DMS 273 (cell line): Measurements from ENCODE around the gene CFAP300.

Source experiments
- DNase-seq: peaks from one replicate; lab custom pipeline; 2025; ENCODE audit not compliant: unreplicated experiment; lab: John Stamatoyannopoulos, UW

Gene CFAP300

DNA sequence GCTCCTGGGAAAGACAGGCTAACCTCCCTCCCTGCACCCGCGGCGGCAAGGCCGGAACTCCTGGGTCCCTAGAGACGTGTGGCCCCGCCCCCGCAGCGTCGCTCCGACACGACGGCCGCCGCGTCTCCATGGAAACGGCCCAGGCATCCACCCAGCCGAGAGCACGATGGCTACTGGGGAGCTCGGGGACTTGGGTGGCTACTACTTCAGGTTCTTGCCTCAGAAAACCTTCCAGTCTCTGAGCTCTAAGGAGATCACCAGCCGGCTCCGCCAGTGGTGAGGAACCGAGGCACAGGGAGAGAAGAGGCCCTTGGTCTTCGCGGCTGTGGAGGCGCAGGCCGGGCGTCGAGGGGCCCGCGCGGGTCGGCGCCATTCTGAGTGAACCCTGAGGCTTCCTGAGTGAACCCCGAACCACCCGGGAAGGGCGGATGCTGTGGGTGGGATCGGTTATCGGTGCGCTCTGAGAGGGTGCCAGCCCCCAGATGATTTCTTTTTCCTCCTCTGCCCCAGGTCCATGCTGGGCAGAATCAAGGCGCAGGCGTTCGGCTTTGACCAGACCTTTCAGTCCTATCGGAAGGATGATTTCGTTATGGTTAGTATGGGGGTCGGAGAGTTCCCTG, at the start of gene CFAP300:
CFAP300 (plus strand) TSS at position 133 of the 620 bp plus-strand sequence; CDS start at position 167, 34 bp downstream.
- DNase-seq, result peak; percentile 49

DNA sequence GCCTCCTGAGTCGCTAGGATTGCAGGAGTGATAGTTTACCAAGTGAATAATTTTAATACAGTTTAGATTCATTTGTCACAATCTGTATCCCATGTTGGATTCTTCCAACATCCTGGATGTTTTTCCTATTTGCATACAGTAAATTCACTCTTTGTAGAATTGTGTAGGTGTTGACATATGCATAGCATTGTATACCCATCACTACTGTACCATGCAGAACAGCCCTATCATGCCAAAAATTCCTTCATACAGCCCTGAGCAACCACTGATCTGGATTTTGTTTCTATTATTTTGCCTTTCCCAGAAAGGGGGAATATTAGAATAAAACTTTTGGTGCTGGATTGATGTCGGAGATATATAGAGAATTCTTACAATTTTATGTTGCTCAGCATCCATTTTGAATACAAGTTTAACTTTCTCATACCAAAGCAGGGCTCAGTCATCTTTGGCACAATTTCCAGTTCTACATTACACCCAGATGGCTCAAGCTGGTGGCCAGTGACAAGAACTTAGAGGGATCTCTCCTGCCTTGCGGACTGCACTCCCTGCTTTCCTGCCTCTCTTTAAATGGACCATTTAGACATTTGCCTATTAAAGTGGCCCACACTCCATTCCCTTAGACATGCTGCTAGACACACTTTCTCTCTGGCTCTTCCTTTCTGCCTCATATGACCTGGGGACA, 45.4 kb upstream of the CFAP300 start:
- no peak for DNase-seq

DNA sequence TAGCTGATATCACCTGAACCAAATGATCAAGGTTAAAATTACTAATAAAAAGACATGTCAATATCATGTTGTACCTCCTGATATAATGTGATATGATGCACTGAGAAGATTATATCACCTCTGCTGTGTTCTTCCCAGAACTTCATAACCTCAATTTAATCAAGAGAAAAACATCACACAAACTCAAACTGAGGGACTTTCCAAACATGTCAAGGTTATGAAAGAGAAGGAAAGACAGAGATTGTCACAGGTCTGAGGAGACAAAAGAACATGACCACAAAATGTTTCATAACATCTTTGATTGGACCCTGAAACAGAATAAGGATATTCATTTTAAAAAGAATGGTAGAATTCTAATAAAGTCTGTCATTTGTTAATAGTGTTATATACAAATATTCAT, 43.0 kb upstream of the CFAP300 start:
- no peak for DNase-seq

DNA sequence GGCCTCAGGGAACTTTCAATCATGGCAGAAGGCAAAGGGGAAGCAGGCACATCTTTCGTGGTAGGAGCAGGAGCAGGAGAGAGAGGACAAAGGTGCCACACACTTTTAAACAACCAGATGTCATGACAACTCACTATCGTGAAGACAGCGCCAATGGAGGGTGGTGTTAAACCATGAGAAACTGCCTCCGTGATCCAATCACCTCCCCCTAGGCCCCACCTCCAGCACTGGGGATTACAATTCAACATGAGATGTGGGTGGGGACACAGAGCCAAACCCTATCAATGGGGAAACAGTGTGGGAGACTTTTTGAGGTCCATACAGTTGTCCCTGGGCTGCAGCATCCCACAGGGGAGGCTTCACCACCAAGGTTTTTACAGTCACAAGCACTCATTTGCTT, 41.9 kb upstream of the CFAP300 start:
- DNase-seq, result no peak

DNA sequence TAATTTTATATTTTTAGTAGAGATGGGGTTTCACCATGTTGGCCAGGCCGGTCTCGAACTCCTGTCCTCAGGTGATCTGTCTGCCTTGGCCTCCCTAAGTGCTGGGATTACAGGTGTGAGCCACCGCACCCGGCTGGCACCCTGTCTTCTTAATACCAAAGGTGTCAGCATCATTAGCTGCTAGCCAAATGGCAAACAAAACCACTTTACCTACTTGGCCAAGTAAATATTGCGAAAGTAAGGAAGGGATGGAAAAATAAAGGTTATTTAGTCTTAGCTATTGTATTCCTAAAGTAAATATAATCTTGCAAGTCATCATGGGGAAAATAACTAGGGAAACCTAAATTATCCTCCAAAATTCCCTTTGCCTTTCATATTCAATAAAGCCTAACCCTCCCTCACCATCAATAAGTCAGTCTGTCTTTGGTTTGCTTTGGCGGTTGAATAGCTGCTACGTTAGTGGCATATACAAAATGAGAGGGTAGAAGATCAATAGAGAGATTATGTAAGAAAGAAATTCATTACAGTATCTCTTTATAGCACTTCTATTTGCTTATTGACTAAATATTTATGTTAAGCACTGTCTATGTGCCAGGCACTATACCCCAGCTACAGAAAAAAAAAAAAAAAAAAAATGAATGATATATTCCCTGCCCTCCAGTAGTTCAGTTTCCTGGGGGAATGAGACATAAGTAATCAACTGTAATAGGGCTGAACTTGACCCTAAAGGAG, 40.2 kb upstream of the CFAP300 start:
- no peak for DNase-seq

DNA sequence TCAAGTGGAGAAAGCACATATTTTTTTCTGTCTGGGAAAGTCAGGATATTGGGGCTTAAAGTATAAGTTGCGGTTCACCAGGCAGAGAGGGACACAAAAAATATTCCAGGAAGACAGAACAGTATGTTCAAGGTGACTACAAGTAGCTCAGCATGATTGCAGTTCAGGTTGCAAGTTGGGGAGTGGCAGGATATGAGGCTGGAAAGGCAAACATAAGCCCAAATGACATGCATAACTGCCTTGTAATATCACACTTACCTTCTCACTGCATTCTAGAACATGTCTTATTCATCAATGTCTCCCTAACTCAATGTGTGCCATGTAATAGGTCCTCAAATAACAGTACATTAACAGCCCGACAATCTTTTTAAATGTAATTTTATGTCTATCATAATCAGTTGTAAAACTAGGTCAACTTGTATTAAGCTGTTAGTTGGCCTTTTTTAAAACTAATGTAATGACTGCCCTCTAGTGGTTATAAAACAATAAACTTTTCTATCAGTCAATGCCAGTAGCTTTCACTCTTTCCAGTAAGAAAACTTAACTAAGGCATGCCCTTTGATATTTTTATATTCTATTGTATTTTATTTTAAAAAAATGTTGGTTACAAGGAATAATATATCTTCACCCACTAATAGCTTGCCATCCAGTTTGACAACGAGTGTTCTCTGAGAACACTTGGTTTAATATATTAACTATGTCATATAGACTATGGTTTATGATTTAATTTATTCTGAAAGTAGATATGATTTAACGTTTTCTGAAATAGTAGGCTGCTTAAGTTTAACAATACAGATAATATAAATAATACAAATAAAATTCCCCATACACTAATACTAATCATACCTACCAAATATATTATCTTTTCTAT, 39.4 kb upstream of the CFAP300 start:
- DNase-seq, result peak; percentile 53

DNA sequence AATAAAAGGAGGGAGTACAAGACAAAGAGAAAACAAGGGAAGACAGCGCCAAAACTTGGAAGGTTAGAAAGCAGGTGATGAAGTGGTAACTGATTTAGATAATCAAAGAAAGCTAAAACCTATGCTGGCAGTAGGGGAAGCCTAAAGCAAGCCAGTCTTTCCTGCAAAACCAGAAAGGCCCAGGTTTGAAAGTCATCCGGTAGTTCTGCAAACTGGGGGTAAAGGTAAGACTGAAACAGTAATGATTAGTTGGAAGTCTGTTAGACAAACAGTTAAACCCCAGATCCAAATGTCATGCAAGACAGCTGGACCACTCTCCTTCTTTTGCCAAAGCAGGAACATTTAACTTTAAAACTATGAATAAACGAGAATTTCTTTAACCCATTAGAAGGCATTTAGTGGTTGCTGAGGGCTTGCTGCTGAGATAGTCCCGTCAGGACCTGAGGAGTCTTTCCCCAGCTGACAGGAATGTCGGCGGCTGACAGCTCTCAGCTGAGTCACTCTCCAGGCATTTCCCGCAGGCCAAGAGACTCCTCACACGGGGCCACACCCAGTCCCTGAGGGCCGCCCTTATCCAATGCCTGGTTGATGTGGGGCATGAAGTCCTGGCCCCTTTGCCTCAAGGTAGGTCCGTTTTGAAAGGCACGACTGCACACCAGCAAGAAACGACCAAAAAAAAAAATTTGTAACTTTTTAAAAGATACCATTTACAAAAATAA, 36.3 kb upstream of the CFAP300 start:
- no peak for DNase-seq

DNA sequence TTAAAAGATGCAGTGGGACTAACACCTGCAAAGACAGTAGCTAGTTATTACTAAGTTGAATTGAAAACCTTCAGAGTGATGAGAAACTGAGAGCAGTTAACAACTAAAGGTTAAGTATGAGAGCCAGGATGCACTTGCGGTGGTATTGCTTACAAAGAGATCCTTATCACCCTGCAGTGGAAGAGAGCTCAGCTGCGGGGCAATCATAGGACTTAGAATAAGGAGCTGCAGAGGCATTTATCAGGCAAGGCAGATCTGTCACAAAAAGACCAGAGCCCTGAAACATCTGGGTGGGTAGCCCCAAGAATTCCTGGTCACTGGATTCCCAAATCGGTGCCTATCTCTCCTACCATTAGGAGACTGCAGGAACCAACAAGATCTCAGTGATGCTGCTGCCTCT, 34.3 kb upstream of the CFAP300 start:
- DNase-seq, result no peak

DNA sequence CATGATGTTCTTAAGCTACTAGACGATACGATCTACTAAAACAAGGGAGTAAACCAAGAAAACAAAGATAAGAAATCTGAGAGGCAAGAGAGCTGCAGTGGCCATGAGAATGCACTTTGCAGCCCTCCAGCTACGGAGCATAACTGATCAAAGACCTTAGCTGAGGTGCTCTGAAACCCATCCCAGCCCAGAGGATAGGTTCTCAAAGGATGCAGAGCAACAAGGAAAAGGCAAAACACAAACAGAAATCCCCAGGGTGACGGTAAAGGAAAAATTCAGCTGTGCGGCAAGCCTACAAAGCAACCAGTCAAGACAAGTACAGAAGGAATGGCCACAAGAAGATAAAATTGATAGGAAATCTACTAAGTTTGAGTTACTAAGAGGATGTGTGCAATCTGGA, 32.5 kb upstream of the CFAP300 start:
- no peak for DNase-seq

DNA sequence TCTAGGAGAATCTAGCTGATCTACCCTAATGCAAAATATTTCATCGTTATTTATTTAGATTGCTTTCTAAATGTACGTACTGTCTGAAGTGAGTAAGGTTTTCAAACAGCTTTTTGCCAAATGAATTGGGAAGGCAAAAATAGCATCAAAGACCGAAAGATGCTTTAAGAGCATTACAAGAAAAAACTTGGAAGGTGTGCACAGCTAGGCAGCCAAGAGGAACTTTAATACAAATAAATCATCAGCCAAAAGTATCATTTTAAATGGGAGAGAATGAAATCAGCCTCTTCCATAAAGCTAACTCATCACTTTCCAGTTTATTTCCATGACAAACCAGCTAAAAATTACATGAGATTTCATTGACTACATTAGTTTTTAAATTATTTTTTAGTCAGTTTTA, 30.2 kb upstream of the CFAP300 start:
- DNase-seq, result no peak

DNA sequence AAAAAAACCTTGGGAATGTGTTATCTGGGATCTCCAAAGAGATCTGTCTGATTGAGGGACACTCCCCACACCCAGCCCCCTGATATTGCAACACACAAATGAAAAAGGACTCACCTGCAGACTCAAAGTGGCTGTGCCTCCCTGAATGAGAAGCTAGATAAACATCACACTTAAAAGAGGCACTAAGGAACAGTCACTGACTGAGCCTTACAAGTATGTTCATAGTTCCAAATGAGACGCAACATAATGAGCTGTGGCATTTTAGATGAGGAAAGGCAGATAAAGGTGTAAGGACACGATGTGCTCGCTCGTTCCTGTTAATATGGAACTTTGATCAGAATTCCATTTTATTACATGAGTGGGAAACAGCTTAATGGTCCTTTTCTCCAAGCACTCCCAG, 21.0 kb upstream of the CFAP300 start:
- DNase-seq, result no peak

DNA sequence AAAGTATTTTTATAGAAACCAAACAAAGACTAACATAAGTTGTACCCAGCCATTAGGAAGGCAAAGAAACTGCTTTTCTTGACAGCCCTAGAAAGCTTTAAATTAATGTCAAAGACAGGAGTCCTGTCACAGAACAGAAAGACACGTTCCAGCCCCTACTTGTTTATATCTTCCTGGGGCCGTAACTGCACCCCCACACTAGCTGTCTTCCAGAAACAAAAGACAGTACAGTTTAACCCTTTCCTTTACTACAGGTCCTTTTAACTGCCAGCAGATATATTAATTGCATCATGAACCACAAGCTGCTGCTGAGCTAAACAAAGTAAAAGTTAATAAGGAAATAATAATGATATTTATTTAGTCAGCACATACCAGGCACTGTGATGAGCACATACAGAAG, 20.3 kb upstream of the CFAP300 start:
- no peak for DNase-seq

DNA sequence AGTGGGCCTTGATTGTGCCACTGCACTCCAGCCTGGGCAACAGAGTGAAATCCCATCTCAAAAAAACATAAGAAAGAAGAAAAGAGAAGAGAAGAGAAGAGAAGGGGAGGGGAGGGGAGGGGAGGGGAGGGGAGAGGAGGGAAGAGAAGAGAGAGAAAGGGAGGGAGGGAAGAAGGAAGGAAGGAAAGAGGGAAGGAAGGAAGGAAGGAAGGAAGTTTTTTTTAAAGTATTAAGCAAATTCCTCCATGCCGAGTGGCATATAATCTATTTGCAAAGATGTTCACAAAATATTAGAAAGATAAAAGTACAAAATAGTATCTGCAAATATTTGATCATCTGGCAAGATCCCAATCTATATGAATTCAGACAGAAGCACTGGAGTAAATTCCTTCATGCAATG, 10.5 kb upstream of the CFAP300 start:
- no peak for DNase-seq

DNA sequence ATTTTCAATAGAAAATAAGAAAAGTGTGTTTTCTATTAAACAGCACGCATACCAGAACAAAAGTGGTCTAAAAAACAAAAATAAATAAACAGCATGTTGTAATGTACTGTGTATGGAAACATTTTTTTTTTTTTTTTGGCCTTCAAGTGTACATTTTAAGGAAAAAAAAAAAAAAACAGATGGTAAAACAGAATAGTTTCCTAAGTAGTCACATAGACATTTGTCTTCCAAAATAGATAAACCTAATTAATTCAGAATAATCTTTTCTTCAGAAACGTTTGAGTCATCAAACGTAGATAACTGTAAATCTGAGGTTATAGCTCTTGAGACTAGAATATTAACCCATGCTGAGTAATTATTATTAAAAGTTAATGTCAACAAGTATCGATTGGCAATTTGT, 396 bp upstream of the CFAP300 start:
- DNase-seq, result no peak

DNA sequence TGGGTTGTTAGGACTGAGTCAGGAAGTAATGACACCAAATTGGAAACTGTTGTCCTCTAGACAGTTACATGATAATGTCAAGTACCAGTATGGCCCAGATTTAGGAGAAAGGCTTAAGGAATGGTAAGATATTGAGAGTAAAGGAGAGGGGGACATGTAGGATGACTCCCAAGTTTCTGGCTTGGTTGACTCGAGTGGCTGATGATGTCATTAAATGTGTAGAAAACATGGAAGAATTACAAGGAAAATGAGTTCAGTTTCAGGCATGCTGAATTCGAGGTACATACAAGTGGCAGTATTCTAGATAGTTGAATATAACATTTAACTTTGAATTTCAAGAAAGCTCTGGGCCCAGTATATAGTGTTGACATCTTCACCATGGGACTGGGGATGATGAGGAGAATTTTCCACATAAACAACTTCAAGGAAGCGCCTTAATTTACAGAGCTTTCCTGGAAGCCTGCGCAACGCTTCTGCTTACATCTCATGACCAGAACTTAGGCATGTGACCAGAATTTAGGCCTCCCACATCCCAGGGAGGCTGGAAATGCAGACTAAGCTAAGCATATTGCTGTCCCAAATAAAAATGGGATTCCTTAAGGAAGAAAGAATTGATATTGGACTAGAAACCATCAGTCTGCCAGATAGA, 3.8 kb downstream of the CFAP300 start:
- no peak for DNase-seq

DNA sequence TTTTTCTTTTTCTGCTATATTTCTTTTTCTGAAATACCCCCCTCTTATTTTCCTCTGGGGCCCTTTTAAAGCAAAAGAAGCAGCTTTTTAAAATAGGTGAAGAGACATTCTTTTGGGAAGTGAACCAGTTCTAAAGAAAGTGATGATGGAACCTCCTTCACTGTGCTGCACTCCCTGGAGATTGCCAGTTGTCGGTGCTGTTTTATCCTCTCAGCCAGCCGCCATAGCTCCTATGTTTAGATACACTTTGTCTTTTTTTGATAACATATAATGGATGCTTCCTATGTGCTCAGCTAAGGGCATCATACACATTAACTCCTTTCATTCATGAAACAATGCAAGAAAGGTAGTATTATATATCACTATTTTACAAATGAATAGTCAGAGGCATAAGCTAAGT, 14.0 kb downstream of the CFAP300 start:
- DNase-seq, result no peak

DNA sequence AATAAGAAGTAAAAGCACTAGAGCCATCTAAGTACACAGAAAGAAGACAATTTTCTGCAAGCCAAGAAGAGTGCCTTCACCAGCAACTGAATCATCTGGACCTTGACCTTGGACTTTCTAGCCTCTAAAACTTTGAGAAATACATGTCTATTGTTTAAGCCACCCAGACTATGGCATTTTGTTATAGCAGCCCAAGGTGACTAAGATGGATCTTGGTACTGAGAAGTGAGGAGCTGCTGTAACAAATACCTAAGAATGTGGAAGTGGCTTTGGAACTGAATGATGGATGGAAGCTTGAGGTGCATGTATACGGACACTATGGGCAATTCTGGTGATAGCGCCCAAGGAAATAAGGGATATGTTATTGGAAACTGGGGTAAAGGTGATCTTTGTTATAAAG, 14.9 kb downstream of the CFAP300 start:
- no peak for DNase-seq

DNA sequence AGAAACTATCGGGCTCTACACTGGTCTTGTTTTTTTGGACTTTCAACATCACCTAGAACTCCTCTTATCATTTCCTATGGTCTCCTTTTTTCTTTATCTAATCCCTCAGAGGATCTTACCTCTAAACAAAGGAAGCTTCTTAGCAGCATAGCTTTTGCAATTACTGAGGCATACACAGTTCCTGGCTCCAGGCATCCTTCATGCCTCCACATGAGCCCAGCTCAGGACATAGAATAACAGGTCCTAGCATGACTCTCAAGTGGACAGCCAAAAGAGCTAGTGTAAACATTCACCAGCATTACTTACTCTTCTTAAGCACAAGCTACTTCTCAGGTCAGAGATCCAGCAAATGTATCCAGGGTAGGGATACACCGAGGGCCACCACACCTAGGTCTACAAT, 17.1 kb downstream of the CFAP300 start:
- DNase-seq, result no peak

DNA sequence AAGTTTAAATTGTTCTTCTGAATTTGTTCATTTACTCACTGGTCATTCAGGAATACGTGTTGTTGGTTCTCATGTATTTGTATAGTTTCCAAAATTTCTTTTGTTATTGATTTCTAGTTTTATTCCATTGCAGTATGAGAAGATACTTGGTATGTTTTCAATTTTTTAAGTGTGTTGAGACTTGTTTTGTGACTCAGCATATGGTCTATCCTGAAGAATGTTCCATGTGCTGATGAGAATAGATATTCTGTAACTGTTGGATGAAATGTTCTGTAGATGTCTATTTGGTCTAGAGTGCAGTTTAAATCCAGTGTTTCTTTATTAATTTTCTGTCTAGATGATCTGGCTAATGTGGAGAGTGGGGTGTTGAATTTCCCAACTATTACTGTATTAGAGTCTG, 23.5 kb downstream of the CFAP300 start:
- DNase-seq, result no peak
